CD4-positive, alpha-beta T cell treated with Interleukin-2 at 100 ng/mL for 4 hours (primary cell): ENCODE data around the gene NR2F1-AS1.

Source experiments
- DNase-seq: peaks from one replicate; pipeline ENCODE4 v3.0.0-alpha.2; 2020; ENCODE audit warnings: low spot score

The NR2F1-AS1 gene

DNA sequence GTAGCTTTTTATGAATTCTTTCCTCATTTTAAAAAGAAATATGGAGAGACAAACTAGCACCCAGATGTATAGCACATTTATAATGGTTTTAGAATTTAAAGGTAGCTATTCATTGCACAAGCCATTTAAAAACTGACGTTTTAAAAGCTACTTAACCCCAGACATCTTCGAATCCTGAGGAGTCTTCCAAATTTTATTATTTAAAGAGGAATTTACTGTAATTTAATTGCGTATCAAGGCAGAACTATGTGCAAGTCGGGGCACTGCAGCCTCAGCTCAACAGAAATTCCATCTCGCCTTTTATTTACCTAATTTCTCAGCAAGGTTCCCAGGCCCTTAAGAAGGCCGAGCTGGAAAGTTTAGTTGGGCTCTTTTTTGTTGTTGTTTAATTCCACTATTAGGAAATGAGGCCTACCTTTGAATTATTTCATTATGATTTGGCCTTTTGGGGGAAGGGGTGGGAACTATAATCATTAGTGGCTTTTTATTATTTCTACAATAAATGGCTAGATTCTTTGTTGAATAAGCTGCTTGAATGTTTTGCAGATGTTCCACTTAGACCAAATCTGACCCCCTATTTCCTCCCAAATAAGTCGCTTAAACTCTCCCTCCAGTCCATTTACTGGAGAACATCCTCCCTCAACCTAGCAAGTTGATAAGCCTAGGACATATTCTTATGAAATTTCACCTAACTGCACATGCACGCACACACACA lies 22.2 kb upstream of the NR2F1-AS1 start:
- DNase-seq = no peak

DNA sequence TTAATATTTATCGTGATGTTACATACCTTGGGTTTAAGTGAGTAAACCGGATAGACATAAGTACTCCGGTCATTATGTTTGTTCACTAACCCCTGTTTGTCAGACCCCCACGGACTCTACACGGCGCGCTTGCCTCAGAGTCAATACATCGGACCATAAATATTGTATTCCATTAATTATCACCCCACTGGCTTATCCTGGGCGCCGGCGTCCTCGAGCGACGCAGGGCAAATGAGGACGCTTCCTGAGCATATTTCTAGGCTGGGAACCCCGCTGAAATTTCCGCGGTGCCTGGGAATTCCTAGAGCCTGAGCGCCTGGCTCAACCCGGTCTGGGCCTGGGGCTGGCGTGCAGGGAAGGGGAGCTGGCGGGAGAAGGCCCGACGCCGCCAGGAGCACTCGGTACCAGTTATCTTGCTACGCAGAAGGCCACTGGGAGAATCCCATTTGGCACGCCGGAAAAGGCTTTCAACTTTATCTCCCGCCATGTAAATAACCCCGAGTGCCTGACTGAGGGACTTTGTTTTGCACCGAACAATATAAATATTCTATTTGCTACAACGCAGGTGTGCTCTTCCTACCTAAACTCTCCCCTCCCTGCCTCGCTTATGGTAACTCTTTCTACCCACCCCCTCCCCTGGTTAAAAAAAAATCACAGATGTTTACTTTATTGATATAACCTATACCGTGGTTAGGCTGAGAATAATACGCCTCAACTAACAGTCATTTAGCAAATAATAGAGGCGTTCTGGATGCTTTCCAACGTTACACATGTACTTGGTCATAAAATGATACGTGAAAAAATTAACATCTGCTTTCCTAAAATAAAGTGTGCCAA lies 21.4 kb upstream of the NR2F1-AS1 start:
- no peak for DNase-seq

DNA sequence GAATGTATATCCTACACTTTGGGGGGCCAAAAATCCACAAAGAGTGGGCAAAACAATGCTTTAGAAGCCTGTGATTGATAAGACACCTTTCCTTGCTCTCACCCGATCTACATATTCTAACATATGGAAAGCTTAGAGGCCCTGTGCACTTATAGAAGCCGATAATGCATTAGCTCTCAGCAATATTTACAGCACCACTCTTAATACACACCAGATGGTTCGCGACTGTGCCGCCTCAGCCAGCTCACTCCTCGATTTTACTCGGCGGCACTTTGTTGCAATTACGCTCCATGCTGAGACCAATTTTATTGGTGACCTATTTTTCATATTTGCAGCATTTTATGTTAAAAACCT lies 20.8 kb upstream of the NR2F1-AS1 start:
- no peak for DNase-seq

DNA sequence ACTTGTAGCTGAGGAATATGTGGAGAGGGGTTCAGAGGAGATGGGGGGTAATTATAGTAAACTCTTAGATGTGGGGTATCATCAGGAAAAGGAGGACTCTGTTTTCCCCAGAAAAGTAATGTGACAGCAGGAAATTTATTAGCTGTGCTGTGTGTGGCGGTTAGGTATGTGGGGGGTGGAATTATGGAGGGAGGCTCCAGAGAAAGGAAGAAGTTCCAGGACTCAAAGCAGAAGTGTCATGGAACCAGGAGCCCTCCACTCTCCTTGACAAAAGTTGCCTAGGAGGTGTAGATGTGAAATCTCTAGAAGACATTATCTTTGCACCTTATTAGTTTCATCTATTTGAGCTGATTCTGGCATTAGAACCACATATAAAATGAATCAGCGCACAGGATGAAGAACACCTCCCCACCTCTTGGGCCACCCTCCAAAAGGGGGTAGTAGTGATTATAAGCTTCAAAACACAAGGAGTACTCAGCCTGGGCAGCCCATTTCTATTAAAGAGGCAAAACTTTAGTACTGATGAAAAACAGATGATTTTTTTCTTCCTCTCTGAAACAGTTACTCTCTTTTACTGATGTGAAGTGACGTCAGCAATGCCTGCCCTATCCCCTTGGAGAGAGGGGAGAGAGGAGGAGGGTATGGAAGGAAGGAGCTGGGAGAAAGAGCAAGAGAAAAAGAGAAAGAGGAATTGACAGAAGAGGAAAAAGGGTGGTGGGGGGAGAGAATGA lies 20.2 kb upstream of the NR2F1-AS1 start:
- DNase-seq = no peak

DNA sequence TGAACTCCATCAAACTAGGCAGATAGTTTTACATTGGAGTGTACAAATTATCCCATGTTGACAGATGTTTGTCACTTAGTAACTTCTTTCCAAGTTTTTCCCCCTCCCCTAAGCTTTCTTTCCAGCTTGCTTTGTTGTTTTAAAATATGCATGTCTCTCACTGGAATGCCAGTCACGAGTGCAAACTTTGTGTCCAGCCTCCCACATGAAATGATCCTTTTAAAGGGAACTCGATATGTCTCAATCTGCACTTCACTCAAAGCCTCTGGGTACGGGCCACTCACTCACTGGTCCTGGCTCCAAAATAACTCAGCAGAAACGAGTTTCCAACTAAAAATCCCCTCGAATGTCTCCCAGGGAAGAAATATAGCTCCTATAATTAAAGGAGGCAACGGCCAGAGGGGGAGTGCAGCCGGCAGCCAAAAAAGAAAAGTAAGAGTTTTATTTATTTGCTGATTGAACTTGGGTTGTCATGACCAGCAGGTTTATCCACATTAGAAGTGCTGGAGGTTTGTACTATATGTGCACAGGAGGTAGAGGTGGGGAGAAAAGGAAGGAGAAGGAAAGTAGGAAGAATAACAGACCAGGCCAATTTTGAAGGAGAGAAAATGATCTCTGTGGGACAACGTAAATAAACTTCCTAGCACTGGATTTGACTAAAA lies 19.5 kb upstream of the NR2F1-AS1 start:
- DNase-seq = no peak

DNA sequence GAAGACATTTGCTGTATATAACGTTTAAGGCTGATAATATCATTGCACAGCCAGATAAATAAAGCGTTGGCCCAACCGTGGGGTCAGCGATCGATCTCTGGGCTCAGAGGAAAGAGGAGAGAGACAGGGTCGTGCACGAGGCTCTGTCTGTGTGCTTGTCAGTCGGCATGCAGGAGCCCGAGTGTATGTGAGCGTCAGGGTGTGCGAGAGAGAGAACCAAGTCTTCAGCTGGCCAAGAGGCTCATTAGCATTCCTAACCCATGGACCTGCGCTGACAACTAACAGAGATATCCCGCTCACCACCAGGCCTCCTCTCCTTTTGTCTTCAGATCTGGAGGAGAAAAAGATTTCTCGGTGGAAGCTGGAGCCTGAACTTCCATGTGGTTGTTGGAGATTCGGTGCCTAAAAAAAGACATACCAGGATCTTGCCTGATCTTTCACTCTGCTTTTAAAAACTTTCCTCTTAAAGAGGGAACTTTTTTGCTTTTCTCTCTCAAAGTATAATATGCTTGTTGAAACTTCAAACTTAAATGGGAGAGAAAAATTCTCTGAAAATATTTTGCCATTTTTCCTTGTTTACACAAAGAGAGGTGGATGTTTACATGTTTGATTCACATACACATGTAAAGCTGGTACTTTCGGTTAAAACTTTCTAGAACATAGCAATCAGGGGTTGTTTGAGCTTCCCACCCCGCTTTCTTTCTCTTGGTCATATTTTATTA lies 18.5 kb upstream of the NR2F1-AS1 start:
- DNase-seq = no peak

DNA sequence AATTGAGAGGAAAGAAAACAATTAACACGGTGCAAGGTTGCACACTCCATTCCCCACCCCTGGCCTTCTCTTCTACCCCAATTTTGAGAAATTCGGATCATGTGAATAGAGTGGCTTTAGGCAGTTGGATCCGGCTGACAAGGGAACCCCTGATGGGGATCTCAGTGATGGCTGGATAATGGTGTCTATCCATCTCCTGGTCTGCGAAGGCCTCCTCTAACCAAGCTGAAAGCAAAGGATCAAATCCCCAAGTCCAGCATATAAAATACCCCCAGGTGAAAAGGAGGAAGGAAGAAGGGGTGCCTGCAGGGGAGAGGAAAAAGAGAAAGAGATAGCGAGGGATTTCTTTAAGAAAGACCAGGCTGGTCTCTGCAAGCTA lies 18.0 kb upstream of the NR2F1-AS1 start:
- DNase-seq = no peak

DNA sequence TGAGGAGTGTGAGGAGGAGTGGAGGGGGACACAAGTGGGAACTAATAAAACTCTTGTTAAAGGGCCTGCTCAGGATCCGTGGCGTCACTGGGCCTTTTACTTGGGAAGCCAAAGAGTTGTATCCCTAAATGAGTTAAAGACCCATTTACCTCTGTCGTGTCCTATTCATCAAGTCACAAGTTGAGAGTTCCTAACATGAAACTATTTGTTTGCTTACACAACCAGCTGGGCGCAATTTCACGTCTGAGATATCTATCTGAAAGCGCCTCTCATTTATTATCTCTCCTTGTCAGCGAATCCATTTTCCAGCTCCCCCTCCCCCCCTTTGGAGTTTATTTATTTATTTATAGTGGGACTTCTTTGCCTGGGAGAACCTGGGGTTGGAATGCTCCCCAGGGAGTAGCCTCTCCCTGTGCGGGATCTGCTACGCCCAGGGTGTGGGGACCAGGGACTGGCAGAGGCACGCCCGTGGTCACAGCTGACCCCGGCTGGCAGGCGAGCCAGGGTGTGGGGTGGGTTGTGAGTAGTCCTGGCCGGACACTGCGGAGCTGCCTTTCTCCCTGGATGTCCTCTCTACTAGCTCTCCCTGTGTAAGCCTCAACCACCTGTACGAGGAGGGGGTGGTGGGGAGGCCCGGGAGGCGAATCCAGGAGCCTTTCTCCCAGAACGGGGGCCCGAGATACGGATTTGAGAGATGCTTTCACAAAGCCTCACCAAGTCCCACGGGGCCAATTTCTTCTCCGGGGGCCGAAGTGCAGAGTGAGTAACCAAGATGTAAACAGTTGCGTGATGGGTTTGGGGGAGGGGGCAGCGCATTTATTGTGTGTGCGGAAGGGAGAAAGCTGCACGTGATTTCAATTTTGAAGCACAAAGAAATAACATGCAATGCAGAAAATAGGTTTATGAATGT lies 17.3 kb upstream of the NR2F1-AS1 start:
- DNase-seq = no peak

DNA sequence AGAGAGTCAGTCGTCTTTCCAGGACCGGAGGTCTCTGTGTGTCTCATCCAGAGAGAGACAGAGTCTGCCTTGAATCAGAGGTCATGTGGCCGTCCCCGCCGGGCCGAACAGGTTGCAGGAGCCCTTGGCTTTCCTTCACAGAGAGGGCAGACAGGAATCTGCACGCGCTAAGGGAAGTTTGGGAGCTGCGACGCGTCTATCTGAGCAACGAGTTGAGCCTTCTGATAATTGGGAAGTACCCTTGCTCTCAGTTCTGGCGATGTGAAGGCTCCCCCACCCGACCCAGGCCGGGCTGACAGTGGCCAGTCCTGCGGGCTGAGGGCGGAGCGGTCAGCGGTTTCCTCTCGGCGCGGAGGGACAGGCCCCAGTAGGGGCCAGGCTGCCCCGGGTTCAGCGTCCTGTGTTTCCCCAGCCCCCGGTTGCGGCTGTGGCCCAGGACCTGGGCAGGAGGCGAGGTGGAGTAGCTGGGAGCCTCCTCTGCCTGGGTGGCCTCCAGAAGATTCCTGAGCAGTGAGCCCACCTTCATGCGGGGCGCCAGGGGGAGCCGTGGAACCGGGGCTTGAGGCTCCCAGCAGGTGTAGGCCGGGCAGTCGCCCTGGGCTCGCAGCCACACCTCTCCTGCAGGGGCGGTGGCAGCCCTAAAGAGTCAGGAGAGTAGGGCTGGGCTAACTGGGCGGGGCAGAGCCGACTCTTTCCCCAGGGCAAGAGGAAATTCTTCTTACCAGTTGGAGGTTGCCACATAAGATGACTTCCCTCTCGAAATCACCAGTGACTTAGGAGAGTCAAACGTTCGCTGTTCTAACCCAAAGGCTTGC lies 15.9 kb upstream of the NR2F1-AS1 start:
- no peak for DNase-seq

DNA sequence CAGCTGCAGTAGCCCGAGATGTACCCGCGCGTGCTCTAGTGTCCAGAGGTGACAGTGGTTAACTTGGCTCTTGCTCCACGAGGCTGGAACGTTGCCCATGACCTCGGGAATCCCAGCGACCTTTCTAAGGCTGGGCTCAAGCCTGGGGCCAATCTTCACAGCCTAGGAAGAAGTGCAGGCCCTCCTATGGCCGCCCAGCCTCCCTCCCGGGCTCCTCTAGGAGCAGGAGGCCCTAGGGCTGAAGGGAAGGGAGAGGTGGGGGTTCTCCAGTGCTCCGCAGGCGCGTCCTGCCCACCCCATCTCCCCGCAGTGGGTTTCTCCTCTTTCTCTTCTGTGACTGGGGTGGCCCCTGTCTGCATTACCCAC lies 15.3 kb upstream of the NR2F1-AS1 start:
- no peak for DNase-seq

DNA sequence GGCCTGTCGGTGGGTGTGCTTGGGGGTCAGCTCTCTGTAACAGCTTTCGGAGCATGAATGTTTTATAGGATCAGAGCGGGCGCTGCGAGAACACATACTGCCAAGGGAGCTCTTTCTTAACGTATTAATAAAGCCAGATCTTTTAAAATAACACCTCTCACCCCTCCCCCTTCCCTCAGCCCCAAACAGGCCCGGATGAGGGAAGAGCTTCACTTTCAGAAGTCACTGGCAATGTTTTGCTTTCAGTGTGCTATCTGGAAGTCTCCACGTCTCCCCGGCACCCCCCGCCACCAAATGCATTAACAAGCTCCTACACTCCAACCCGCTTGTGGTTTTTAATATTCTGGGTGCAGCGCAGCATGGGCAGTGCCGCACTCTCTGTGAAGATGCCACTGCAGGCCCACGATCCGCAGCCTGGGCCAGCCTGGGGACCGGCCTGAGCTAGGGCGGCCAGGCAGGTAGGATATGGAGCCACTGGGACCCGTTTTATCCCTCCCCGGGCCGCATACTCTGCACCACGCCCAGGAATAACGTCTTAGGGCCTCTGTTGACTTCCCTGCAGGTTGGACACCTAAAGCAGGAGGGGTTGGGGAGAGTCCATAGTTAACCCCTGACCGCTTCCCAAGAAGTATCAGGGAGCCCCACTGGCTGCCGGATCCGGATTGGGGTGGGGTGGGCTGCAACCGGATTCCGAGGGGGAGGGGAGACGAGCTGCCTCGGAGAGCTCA lies 14.6 kb upstream of the NR2F1-AS1 start:
- no peak for DNase-seq

DNA sequence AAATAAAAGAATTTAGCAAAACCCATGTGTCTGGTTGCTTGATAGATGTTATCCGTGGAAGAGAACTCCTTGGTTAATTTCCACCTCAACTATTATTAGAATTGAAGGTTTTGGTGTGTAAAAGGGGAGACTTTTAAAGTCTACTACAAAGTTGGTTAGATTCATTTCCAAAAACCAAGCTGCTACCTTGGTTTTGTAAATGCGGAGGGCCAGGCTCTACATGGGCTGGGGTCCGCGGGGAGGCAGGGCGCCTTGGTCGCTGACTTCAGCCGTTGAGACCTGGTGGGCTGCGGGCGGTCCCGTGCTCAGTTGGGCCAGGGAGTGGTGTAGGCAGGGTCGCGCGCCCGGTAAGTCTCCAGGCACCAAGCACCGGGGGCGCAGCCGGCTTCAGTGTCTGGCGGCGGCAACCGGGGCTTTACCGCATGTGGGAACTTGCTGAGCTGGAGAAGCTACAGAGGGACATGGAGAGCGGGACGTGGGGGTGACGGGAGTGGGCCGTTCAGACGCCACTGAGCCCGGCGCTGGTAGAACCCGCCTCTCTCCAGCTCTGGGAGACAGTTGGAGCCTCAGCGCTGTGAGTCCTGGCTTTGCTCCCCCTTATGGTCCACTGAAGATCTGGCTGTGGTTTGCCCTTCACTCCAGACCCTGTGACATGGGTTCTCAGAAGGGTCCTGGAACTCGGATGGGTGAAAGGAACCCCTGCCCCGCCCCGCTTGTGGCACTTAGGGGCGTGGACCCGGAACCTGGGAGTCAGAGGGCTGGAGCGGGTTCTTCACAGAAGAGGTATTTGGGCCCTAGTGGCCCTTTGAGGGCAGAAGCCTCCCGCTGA lies 13.8 kb upstream of the NR2F1-AS1 start:
- no peak for DNase-seq

DNA sequence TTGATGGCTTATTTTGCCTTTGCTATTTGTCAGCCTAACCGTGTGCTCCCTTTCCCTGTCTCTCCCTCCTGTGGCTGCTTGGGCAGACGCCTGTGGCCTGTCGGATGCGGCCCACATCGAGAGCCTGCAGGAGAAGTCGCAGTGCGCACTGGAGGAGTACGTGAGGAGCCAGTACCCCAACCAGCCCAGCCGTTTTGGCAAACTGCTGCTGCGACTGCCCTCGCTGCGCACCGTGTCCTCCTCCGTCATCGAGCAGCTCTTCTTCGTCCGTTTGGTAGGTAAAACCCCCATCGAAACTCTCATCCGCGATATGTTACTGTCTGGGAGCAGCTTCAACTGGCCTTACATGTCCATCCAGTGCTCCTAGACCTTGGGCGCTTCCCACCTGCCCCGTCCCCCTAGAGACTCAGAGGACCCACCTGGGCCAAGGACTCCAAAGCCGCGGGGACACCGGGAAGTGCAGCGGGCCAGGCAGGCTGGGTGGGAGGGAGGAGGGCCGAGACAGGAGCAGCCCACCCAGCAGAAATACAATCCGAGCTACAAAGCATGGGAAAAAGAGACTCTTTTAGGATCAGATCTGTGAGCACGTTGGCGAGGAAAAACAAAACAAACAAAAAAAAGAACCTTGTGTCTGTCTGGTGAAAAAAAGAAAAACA lies 12.6 kb upstream of the NR2F1-AS1 start:
- no peak for DNase-seq

DNA sequence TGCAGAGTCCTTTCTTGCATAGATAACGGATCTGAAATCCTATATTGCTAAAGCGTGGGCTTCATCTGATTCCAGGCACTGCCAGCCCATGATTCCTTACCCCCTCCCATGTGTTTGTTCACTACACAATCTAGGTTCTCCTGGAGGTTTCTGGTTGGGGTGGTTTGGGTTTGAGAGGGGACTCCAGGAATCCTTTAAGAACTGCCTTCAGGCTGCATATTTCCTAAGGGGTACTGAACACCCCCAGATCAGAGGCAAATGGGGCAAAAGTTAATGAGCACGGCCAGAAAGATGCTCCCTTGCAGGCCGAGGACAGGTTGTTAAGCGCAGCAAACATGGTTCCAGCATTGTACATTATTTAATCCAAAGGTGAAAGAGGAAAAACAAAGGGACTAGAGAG lies 11.9 kb upstream of the NR2F1-AS1 start:
- no peak for DNase-seq

DNA sequence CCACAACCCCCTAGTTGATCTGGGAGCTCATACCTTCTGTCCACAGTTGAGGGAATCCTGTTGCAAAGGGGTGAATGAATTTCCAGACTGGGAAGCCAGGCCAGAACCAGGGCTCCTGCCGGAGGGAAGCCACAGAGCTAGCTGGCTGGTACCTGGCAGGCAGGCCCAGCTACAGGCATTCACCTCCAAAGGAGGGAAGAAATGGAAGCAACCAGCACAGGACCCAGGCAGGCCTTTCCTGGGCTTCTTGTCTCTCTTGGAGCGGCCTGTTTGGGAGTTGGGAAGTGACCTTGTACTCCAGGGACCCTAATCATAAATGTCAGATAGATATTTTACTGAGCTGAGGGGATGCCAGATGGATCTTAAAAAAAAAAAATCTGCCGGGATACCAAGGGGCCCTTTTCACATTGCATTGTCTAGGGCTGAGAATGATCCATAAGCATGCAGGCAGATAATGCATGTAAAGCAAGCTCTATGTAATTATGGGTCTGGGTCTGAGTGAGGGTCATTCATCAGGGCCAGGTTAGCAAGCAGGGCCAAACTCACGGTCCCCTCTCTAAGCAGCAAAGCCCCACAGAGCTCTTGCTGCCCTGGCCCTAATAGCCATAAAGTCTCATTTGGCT lies 10.4 kb upstream of the NR2F1-AS1 start:
- no peak for DNase-seq

DNA sequence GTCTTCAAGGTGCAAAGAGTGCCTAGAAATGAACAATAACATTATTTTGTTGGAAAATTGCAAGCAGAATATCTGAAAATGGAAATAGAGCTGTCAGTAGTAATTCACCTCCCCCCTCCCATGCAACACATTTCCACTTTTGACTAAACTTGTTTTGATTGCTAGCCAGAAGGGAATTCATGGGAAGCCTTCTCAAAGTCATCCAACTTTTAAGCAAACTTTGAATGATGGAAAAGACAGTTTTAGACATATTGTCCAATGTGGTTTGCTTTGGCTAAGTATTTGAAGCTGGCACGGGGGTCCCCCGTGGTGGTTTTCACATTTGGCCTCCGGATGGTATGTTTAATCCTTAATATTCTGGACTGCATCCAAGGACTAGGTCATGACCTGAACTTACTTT lies 9.5 kb upstream of the NR2F1-AS1 start:
- no peak for DNase-seq

DNA sequence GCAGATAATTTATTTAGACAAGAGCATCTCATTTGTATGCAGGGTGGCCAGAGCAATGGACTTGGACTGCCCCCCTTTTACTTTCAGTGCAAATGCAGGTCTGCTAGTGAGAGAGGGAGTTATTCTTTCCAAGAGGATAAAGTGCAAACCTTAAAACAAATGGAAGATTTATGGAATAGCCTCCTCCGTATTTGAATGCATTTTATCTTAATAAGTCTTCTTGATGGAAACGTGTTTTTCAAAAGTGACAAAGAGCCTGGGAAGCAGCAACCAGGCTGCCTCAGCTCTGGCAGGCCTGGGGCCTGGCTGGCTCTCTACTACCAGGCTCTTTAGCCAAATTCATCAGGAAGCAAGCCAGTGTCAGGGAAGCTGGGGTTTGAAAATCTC lies 8.8 kb upstream of the NR2F1-AS1 start:
- no peak for DNase-seq
